GM19463 (cell line): ENCODE results near the gene MINDY3.
"Not testable (repeated sequence)": the region's sequence is repeated elsewhere in the genome, so short reads cannot be mapped to it uniquely, and the experiment has no call there.

Source experiments
- ATAC-seq: cut with Tn5 transposase; IDR thresholded peaks from one replicate; pipeline ENCODE4 v1.9.1; 2021; ENCODE audit warnings: mild to moderate bottlenecking, moderate library complexity; ENCODE audit not compliant: unreplicated experiment

MINDY3 gene

GRCh38 chr10:15859906-15860691 is at the start of gene MINDY3:
TSS of gene MINDY3 (minus strand) at chr10:15860507. CDS start at chr10:15860299, 208 bp downstream.
- peak; percentile 92 for ATAC-seq

- no peak for ATAC-seq
Observed at GRCh38 chr10:15901889-15902288, 41.6 kb upstream of the MINDY3 start.

DNA sequence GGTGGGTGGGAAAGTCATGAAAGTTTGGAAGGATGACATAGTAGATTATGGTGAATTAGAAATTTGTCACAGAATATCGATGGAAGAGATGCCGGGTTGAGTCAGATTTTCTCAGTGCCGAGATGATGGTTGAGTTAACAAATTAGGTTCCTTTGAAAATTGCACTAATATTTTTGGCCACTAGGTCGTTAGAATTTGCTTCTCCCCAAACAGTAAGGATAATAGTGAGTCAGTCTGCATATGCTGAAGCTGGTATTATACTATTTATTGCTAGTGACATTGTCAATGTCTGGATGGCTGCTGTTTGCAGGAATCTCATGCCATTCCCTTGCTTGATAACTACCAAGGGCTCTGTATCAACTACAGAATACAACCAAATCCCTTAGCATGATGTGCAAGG is 37.7 kb upstream of the MINDY3 start:
- ATAC-seq = no peak

GRCh38 chr10:15897287-15897686 is 37.0 kb upstream of the MINDY3 start:
- no peak for ATAC-seq

- ATAC-seq = no peak
Observed at GRCh38 chr10:15896654-15897053, 36.3 kb upstream of the MINDY3 start.

DNA sequence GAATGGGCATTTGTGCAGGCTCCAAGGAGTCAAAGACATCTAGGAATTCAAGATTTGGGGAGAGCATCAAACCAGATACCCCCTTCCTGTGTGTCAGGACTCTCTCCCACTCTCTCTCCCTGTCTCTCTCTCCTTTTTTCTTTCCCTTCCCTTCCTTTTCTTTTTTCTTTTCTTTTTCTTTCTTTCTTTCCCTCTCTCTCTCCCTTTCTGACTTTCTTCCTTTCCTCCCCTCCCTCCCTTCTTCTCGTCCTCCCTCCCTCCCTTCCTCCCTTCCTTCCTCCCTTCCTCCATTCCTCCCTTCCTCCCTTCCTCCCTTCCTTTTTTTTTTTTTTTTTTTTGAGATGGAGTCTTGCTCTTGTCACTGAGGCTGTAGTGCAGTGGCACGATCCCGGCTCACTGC is 24.1 kb upstream of the MINDY3 start:
- ATAC-seq = no peak

DNA sequence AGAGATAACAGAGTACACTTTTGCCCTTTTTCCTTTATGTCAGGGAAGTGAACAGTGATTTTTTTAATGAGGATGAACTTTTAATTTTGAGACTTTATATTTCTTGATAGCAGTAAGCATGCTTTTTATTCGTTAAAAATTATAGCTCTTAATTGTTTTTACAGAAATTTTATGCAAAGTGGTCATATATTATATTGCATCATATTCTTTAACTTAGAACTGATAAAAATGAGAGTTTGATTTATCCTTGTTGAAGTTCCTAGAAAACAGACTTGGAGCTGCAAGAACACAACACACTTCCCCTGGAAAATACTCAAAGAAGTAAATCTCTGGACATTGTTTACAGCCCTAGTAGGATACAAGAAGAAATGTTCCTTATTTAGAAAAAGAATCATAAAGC is 21.2 kb upstream of the MINDY3 start:
- ATAC-seq = no peak

- no peak for ATAC-seq
Observed at GRCh38 chr10:15879663-15880062, 19.4 kb upstream of the MINDY3 start.

DNA sequence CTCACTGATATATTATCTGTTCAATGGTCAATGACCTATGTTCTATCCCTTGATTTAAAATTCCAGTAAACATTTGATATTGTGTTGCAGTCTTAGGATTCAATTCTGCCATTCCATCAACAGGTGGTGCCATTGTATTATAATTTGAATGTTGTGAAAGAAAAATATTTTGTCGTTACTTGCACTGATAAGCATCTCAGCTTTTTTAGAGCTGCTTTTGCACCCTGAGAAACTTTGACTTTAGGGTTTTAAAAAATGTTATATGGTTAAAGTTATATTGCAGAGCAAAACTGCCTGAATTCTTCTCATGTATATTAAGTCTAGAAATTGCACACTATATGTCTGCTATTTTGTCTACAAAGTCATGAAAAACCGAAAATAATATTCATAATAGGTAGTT is 18.8 kb upstream of the MINDY3 start:
- no peak for ATAC-seq

- no peak for ATAC-seq
Observed at GRCh38 chr10:15877836-15878576, 17.7 kb upstream of the MINDY3 start.

GRCh38 chr10:15876274-15876673 is 16.0 kb upstream of the MINDY3 start:
- not testable (repeated sequence) for ATAC-seq

DNA sequence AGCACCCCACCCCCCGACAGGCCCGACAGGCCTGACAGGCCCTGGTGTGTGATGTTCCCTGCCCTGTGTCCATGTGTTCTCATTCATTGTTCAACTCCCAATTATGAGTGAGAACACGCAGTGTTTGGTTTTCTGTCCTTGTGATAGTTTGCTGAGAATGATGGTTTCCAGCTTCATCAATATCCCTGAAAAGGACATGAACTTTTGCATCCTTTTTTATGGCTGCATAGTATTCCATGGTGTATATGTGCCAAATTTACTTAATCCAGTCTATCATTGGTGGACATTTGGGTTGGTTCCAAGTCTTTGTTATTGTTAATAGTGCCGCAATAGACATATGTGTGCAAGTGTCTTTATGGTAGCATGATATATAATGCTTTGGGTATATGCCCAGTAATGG is 12.3 kb upstream of the MINDY3 start:
- not testable (repeated sequence) for ATAC-seq

GRCh38 chr10:15871823-15872222 is 11.5 kb upstream of the MINDY3 start:
- ATAC-seq = no peak

DNA sequence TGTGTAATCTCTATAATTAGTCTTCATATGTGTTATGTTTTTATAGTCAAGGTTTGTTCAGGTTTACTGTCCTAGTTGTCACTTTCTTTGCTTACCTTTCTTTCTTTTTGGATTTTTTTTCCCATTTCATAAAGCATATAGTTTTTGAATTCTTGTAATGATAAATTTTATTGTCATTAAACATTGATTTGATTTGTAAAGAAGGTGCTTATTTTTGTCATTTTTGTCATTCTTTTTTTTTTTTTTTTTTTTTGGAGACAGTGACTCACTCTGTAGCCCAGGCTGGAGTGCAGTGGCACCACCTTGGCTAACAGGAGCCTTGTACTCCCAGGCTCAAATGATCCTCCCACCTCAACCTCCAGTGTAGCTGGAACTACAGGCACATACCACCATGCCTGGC is 9.6 kb upstream of the MINDY3 start:
- no peak for ATAC-seq

GRCh38 chr10:15868006-15868405 is 7.7 kb upstream of the MINDY3 start:
- no peak for ATAC-seq

GRCh38 chr10:15865304-15865703 is 5.0 kb upstream of the MINDY3 start:
- ATAC-seq = no peak

- ATAC-seq = no peak
Observed at GRCh38 chr10:15864419-15864818, 4.1 kb upstream of the MINDY3 start.

DNA sequence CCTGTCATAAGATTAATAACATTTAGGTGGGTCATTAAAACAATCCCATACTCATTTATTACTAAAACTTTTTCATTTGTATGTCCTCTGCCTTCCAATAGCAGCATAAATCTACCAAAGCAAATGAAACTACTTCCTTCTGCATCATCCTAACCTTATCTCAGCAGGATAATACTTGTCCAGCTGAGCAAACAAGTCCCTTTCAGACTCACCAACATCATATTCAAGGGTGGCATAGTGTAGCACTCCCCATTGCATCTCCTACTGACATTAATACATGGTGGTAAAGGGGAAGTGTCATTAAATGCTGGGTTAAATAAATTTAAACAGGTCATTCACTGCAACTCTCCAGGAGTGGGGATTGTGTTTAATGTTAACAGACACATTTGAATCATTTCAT is 3.4 kb upstream of the MINDY3 start:
- no peak for ATAC-seq

DNA sequence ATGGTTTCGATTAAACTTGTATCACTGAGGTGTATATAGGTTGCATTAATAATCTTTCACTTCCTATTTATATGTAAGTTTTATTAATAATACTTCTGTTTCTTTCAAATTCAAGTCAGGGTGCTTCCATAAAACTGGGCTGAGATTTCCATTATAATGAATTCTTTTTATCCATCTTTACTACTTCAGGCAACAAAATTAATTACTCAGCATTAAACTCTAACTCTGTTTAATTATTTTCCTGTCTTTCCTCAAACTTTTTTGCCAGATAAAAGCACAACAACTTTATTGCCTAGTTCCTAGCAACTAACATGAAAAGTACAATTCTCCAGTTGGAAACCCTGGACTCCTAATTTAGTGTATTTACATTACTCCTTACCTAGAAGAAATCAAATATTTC is 3.0 kb upstream of the MINDY3 start:
- no peak for ATAC-seq

- no peak for ATAC-seq
Observed at GRCh38 chr10:15860692-15861201, 440 bp upstream of the MINDY3 start.

DNA sequence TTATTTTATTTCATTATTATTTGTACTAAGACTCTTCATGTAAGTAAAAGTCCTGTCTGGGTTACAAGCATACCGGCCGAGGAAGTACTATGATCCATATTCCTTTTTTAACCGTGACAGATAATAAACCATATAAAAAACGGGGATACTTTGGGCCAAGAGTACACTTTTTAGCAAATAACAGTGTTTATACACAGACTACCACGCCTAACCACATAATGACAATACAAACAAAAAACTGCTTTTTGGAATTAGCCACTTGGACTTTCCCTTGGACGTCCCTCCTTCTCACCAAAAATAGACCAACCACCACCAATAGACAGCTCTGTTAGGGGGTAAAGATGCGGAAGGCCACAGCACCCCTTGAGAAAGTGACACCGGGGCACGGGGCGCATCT is 800 bp downstream of the MINDY3 start:
- ATAC-seq = no peak

GRCh38 chr10:15858861-15859281 is 1.4 kb downstream of the MINDY3 start:
- ATAC-seq = no peak
